CD4-positive, alpha-beta T cell treated with Interleukin-4 for 4 hours (primary cell): ENCODE measurements around the gene DNAH5.
"Not testable (repeated sequence)": the region's sequence is repeated elsewhere in the genome, so short reads cannot be mapped to it uniquely, and the experiment has no call there.

Experiments
- DNase-seq: peaks from one replicate; pipeline ENCODE4 v3.0.0-alpha.2; 2020

Gene DNAH5, protein sequence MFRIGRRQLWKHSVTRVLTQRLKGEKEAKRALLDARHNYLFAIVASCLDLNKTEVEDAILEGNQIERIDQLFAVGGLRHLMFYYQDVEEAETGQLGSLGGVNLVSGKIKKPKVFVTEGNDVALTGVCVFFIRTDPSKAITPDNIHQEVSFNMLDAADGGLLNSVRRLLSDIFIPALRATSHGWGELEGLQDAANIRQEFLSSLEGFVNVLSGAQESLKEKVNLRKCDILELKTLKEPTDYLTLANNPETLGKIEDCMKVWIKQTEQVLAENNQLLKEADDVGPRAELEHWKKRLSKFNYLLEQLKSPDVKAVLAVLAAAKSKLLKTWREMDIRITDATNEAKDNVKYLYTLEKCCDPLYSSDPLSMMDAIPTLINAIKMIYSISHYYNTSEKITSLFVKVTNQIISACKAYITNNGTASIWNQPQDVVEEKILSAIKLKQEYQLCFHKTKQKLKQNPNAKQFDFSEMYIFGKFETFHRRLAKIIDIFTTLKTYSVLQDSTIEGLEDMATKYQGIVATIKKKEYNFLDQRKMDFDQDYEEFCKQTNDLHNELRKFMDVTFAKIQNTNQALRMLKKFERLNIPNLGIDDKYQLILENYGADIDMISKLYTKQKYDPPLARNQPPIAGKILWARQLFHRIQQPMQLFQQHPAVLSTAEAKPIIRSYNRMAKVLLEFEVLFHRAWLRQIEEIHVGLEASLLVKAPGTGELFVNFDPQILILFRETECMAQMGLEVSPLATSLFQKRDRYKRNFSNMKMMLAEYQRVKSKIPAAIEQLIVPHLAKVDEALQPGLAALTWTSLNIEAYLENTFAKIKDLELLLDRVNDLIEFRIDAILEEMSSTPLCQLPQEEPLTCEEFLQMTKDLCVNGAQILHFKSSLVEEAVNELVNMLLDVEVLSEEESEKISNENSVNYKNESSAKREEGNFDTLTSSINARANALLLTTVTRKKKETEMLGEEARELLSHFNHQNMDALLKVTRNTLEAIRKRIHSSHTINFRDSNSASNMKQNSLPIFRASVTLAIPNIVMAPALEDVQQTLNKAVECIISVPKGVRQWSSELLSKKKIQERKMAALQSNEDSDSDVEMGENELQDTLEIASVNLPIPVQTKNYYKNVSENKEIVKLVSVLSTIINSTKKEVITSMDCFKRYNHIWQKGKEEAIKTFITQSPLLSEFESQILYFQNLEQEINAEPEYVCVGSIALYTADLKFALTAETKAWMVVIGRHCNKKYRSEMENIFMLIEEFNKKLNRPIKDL (N-terminal part only)

DNA sequence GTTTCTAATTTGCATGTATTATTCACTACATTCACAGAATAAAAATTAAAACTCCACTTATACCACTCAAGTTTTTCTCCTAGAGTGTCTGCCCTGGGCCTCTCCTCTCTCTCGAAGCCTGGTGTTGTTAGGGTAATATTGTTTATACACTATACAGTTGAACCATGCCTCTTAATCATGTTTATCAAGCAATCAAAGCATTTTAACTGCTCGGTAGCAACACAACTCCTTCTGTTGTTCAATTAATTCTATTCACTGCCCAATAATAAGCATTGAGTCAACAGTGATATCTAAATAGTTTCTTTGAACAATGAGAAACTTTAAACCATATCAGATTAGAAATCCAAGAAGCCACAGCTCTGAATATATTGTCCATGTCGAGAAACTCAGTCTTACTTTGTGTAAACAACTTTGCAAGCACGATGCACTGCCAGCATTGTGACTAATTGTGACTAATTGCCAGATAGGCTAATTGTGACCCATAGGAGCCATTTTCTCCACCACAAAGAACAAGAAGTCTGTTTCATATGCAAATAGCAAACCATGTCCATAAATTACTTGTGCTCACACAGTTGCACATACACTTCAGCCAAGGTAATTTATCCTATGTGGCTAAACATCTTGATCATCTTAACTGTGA, at the start of gene DNAH5:
Gene DNAH5, minus strand, starts transcription at position 129 of the 640 bp plus-strand sequence. CDS start 250 bp downstream, outside the sequence.
- DNase-seq: no peak

DNA sequence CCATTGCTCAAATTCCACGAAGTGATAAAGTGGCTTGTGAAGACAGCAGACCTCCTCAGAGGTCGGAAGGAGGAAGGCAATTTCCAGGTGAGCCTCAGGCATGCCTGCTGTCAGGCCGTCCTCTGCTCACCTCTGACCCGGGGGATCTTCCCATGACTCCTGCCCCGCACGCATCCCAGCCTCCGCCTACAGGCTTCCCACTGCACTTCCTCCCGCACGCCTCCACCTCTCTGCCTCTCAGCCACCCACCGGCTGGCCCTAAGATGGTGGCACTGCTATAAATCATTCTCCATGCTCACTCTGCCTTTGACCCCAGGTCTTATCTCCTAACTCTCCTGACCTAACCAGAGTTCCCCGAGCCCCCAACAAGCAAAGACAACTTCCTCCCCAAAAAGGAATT, 49.4 kb upstream of the DNAH5 start:
- no peak for DNase-seq

DNA sequence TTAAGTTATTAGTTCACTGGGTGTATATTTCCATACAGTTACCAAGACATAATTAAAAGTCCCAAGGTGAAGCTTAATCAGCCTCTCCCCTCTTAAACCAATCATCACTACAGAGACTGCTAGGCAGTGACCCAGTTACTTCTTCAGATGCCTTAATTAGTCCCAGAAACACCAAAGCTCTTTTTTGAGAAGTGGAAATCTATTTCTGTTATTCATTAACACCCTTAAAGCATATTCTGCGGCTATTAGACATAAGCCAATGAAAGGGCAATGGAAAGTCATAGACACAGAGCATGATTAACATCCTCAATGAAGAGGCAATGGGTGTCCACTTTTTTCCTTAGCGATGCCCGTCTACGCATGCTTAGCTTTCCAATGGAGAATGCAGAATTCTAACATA, 48.3 kb upstream of the DNAH5 start:
- DNase-seq: no peak

DNA sequence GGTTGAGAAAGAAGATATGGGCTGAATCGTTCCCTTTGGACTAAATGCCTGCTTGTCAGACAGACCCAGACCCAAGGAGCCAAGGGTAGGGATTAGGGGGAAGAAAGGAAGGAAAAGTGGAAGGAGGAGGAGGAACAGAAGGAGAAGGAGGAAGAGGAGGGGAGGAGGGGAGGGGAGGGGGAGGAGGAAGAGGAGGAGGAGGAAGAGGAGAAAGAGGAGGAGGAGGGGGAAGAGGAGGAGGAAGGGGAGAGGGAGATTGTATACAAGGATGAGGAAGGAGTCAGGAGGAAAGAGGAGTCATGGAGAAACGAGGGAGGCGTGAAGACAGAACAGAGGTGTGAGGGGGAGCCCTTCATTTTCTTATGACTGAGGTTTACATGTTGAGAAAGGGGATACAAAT, 46.9 kb upstream of the DNAH5 start:
- DNase-seq: no peak

DNA sequence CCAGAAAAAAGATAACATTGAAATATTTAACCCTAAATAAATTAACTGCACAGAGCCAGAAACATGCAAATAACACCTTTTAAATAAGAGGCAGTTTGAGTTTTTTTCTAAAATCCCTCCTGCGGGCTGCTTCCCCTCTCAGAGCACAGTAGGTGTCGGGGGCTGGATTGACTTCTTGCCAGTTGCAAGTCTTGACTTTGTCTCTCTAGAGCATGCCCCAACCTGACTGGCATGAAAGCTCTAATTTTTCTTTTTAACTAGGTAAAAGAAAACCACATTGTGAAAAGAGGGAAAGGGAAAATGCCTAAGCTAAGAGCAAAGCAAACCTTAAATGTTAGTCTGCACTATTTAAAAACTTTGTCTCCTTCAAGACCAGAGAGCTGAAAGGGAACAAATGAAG, 46.4 kb upstream of the DNAH5 start:
- no peak for DNase-seq

DNA sequence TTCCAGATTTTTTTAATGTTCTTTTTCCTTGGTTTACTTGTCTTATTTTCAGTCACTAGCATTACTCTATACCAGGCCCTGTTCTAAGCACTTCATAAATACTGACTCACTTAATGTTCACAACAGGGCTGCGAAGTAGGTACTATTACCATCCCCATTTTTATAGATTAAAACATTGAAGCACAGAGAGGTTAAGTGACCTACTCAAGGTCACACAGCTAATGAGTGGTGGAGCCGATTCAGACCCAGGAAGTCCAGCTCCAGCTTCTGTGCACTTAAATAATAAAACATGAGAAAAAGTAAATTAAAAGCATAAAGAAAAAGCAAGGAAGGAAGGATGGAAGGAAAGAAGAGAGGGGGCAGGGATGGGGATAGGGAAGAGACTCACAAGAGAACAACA, 45.3 kb upstream of the DNAH5 start:
- DNase-seq: no peak

DNA sequence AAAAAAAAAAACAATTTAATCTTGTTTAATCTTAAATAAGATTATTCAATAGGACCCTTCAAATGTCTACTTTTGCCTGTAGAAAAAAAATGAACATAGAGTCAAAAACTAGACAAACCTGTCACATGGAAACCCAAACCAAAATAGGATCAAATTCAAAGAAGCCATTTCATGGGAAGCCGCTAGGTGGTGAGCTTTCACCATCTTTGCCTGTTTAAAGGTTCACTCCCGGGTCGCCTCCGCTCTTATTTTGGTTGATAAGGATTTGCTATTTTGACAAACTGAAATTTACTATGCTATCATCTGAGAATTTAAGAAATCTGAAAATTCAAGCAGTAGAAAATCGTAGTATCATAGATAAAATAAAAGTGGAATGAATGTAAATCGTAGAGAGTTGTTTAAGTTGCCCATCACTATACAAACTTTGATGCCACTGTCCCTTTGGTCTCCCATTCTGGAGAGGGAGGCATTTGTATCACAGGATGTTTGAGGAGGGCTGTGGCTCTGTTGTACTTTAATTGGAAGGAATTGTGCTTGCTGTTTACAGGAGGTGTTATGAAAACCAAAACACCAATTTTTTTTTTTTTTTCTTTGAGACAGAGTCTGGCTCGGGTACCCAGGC, 43.5 kb upstream of the DNAH5 start:
- DNase-seq: no peak

DNA sequence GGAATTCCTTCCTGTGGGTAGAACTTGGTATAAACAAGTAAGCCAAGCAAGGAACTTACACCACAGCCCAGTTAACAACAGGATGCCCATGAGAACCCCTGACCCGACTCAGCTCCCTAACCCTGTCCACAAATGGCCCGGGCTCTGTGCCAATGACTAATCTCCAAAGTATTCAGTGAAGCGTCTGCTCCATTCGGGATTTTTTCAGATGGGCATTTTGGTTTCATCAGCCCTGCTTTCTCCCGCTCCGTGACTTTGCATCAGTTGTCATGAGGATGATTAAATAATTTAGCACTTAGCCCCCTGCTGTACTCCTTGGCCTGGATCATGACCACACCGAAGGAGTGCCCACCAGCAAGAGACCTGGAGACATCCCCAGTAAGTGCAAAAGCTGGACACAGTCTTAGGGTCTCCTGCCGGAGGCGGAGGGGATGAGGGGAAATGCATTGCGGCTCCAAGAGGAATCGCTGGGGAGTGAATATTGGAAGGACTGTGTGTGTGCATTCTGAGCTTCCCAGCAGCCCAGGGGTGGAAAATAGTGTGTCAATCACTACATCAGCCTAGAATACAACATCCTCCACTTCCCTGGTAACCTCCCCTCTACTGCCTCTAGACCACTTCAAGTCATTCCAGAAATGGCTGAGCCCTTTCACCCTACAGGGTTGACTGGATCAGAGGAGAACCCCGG, 41.4 kb upstream of the DNAH5 start:
- DNase-seq: no peak

DNA sequence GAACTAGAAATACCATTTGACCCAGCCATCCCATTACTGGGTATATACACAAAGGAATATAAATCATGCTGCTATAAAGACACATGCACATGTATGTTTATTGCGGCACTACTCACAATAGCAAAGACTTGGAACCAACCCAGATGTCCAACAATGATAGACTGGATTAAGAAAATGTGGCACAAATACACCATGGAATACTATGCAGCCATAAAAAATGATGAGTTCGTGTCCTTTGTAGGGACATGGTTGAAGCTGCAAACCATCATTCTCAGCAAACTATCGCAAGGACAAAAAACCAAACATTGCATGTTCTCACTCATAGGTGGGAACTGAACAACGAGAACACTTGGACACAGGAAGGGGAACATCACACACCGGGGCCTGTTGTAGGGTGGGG, 40.4 kb upstream of the DNAH5 start:
- DNase-seq: not testable (repeated sequence)

DNA sequence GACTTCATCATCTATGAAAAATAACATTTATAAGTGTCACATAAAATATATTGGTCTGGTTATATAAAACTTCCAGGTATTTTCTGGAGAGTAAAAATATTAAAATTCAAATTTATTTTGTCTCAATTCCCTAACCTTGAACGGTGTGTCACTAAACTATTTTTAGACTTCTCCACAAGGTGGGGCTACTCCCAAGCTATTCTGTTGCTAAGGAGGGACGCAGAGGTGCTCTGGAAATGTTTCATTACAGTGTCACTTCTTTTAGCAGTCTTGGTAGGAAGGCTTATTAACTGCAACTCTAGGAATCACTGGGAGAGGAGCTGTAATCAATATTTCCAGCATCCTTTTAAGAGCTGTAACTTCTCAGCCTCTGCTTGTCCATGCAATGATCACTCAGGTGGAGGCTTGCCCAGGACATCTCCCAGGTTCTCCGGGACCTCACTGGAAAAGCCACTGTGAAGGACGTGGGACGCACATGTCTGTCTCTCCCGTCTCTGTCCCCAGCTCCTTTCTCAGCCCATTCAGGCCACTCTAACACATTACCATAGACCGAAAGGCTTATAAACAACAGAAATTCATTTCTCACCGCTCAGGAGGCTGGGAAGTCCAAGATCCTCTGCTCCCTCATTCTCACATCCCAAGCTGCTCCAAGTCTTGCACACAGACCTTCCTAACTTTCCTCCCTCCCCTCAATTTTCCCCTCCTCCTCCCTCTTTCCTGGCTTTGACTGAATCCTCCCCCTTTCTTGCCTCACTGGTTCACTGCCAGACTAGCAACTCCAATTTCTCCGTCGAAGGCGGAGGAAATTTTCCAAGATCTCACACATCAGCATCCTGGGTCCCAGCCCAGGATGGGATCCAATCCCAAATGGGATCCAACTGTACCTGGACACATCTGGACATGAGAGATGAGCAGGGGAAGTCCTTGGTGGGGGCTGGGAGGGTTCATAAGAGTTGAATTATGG, 32.7 kb upstream of the DNAH5 start:
- DNase-seq: no peak

DNA sequence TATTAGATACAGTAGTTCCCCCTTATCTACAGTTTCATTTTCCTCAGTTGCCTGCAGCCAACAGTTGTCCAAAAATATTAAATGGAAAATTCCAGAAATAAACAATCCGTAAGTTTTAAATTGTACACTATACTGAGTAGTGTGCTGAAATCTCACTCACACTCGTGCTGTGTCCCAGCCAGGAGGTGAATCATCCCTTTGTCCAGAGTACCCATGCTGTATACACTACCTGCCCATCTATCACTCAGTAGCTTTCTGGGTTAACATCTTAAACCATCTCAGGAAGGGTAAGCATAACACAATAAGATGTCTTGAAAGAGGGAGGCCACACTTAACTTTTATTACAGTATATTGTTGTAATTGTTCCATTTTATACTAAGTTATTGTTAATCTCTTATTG, 31.7 kb upstream of the DNAH5 start:
- no peak for DNase-seq

DNA sequence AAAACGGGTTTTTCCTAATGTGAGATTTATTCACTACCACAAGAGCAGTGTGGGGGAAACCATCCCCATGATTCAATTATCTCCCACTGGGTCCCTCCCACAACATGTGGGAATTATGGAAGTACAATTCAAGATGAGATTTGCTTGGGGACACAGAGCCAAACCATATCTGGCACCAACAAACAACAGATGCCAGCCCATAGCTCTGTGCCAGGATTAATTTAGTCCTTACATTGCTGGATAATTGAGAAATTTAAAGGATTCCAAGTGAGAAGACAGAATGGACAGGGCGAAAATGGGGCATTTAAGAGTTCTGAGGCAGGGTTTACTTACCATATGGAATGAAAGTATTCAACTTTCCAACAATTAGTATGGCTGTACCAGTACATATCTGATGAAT, 30.8 kb upstream of the DNAH5 start:
- no peak for DNase-seq

DNA sequence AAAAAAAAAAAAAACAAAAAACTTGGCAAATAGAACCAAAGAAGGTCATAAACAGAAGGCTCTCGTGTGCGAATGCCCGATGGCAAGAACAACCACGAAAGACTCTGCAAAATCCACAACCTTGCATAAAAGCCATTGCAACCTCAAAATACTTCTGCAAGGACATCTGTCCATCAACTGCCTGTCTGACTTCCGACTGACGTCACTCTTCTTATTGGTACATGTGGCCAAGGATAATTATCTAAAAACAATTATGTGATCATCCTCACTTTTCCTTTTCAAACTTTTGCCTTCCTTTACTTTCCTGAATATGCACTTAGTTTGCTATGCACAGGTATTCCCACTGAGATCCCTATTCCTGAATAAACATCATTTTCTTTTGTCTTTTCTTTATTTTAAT, 29.2 kb upstream of the DNAH5 start:
- DNase-seq: no peak

DNA sequence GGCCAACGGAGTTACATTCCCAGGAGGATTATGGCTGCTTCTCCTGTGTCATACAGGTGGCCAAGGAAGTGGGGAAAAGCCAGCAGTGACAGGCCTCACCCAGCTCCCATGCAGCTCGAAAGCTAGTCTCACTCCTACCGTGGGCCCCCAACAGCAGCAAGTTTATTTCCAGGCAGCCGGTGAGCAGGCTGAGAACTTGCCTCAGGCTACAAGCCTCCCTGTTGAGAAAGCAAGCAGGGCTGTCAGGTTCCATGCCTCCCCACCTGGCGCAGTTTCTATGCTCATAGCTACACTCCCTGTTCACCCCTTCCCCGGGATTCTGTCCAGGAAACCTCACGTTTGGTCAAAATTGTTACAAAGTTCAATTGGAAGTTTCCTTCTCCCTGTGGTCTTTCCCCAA, 27.5 kb upstream of the DNAH5 start:
- no peak for DNase-seq

DNA sequence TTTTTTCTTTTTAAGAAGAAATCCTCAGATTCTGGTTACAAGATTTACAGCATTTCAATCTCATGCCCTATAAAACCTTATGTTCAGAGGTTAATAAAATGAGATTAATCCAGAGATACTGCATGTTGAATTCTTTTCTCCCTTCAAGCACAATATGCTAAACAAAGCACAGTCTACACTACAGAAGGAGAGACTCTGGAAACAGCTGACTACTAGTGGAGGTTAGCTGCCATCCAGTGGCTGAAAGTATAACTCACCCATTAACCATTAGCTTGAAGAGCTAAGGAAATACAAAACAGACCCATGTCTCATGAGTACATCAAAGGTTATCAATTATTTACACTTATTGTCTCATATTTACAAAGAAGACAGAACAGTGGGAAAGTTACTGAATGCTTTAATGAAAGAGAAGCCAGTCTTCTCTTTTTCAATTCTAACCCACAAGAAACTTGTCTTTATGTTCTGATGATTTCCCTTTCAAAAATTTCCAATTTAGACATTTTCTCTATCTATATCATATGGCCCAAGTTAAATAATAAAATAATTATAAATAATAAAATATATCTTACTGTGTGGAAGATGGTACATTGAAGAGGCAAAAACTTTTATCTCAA, 12.7 kb upstream of the DNAH5 start:
- no peak for DNase-seq

DNA sequence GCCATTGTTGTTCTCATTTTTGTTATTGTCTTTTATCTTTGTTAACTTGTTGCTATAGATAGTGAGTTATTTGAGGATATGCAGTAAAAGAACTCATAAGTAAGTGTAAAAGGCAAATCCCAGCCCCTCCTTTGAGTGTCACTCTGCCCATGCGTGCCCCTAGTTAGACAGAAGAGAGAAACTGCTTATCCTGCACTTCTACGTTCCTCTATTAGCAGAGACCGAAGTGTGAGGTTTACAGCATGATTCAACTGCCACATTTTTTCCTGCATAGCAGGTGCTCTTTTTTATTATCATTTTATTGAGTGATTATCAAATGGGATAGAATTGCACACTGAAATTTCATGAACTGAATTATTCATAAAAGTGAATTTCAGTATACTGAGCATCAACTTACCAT, 12.0 kb upstream of the DNAH5 start:
- DNase-seq: no peak

DNA sequence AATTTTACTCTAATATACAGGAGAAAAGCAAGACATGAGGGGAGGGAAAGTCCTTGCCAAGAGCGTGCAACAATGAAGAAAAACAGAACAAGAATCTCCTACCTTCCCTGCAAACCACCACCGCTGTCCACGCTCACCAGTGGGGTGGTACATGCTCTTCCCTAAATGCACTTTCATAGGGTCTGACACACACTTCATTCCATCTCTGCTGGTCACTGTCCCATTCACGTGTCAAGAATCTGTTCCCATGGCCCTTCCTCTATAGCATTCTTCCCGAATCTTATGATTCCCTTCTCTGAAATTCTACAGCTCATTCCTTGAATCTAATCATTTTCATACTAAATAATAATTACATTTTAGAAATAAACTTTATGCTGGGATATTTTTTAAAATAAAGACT, 11.4 kb upstream of the DNAH5 start:
- no peak for DNase-seq

DNA sequence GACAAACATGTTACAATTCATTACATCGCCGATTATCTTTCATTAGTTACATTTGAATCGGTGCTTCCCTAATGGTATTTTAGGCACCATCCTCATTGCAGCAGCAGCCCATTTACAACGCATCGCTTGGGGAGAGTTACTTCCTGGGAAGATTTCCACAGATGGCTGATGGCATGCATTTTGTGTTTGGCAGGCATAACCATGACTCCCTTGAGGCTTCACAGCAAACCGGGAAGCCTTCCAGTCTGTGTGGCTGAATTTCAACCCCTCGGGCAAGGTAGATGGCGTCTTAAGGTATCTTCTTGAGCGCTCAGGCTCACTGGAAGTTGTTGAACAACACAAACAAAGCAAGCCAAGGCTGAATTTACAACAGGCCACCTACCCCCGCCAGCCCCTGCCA, 1.6 kb upstream of the DNAH5 start:
- no peak for DNase-seq

DNA sequence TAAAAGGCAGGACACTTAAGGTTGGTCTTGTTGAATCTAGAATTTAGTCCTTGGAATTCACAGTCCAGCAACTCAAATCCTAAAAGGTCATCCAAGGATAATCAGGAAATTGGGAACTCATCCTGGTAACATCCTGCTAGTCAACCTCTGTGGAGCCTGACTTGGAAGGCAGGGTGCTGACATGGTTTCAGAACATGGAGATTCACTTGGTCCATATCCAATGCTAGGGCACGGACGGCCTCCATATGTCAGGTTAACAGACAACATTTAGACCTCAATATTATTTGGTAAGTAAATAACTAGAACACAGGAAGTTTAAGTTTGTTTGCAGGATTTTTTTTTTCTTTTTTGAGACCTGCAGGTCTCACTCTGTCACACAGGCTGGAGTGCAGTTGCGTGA, 783 bp upstream of the DNAH5 start:
- no peak for DNase-seq

DNA sequence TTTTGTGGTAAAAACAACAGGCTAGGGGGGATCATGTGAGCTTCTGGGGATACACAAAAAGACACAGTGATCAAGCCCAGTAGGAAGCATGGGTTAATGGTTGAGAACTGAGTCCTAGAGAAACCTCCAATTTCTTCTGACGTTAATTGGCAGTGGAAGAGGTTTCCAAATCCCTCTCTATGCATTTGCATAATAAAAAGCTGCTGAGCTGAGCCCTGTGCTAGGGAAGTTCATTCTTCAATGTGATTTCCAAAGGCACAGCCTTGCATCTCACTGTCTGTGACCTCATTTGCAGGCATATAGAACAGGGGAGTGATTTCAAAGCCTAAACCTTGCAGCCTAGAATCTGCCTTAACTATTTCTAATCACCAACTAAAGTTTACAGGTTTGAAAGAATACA, 812 bp downstream of the DNAH5 start:
- DNase-seq: no peak
